GM12801 (cell line): ENCODE data around the gene KCTD11.

ENCODE experiments used
- TF ChIP-seq, protein P1 (sequence below): IDR thresholded peaks from one replicate; pipeline ENCODE4 v1.5.1; 2011; ENCODE audit warnings: control low read depth; ENCODE audit not compliant: insufficient read length; ENCODE audit errors: extremely low read depth

Gene KCTD11

GRCh38 chr17:7367918-7368598 is 16.1 kb downstream of the KCTD11 start:
- TF ChIP-seq, protein P1, sequence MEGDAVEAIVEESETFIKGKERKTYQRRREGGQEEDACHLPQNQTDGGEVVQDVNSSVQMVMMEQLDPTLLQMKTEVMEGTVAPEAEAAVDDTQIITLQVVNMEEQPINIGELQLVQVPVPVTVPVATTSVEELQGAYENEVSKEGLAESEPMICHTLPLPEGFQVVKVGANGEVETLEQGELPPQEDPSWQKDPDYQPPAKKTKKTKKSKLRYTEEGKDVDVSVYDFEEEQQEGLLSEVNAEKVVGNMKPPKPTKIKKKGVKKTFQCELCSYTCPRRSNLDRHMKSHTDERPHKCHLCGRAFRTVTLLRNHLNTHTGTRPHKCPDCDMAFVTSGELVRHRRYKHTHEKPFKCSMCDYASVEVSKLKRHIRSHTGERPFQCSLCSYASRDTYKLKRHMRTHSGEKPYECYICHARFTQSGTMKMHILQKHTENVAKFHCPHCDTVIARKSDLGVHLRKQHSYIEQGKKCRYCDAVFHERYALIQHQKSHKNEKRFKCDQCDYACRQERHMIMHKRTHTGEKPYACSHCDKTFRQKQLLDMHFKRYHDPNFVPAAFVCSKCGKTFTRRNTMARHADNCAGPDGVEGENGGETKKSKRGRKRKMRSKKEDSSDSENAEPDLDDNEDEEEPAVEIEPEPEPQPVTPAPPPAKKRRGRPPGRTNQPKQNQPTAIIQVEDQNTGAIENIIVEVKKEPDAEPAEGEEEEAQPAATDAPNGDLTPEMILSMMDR, result no peak

- TF ChIP-seq, protein P1, result no peak
Measured at GRCh38 chr17:7369825-7370224, 17.9 kb downstream of the KCTD11 start.

- TF ChIP-seq, protein P1, result no peak
Measured at GRCh38 chr17:7370853-7371252, 18.9 kb downstream of the KCTD11 start.

GRCh38 chr17:7374353-7374752 is 22.4 kb downstream of the KCTD11 start:
- TF ChIP-seq, protein P1, result no peak

DNA sequence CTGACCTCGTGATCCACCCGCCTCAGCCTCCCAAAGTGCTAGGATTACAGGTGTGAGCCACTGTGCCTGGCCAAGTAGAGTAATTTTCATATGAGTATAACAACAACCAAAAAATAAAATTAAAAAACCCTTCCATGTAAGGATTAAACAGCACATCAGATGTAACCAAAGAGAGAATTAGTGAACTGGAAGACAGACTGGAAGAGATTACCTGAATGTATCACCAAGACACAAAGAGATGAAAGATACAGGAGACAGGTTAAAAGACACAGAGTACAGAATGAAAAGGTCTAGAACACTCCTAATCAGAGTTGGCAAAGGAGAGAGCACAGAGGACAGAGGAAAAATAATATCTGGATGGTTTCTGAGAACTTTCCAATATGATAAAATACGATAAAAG is 27.2 kb downstream of the KCTD11 start:
- TF ChIP-seq, protein P1, result no peak

GRCh38 chr17:7380321-7380720 is 28.4 kb downstream of the KCTD11 start:
- TF ChIP-seq, protein P1, result no peak

DNA sequence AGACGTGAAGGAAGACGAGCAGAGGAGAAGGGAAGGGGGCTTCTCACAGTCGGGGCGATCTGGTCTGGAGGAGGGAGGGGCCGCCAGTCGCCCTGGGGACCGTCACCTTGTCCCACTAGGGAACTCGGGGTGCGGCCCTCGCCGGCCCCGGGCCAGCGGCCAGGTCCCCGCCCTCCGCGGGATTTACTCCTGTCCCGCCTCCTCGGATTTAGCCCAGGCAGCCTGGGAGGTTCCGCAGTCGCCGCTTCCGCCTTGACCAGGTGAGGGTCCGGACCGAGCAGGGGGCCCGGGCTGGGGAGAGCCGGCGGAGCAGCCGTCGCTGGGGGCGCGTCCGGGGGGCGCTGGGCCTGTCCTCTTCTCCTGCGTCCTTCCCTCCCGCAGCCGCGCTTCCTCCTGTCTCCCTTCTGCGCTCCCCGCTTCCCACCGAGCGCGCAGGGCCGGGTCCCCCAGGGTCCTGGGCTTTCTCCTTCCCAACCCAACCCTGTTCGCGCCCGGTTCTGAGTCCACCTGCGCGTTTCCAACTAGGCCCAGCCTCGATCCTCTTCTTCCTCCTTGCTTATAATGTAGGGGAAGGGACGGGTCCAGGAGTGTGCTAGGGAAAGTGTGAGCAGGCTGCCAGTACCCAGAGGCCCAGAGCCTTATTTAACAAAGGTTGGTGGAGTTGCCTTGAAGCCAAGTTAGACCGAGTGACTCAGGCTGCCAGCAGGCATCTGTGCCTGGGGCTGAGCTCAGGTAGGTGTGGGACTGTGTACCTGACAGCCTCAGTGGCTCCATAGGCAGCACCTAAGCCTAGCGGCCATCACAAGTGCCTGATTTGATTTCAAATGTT is 29.1 kb downstream of the KCTD11 start, which contains the start of gene TNK1:
Gene TNK1, plus strand, starts transcription at position 235 of the 829 bp plus-strand sequence. CDS start 1,838 bp downstream, outside the sequence.
- TF ChIP-seq, protein P1, result no peak
